GM18526 (cell line): Measurements from ENCODE around the gene RBBP8NL.

ENCODE experiments used
- POLR2A ChIP-seq: IDR thresholded peaks from 3 replicates; pipeline ENCODE4 v1.6.1; 2011; ENCODE audit not compliant: insufficient read length; ENCODE audit errors: extremely low read depth

The RBBP8NL gene

GRCh38 chr20:62466072-62466760, 38.9 kb upstream of the RBBP8NL start:
- no peak for TF ChIP-seq POLR2A

GRCh38 chr20:62464990-62465389, 37.7 kb upstream of the RBBP8NL start:
- TF ChIP-seq POLR2A = no peak

DNA sequence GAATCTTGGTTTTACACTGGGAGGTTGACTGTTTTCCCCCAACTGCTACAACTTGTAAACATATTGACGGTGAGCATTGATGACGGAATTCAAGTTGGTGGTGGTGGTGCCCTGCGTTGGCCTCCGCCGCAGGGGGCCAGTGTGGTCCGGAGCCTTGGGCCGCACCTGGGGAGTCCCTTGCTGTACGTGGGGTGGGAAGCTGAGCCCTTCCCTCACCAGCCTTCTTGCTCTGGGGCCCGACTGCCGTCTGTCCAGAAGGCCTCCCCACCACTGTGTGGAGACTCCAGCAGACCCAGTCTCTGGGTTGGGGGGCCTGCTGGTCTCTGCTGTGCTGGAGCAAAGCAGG, 37.1 kb upstream of the RBBP8NL start:
- TF ChIP-seq POLR2A = no peak

DNA sequence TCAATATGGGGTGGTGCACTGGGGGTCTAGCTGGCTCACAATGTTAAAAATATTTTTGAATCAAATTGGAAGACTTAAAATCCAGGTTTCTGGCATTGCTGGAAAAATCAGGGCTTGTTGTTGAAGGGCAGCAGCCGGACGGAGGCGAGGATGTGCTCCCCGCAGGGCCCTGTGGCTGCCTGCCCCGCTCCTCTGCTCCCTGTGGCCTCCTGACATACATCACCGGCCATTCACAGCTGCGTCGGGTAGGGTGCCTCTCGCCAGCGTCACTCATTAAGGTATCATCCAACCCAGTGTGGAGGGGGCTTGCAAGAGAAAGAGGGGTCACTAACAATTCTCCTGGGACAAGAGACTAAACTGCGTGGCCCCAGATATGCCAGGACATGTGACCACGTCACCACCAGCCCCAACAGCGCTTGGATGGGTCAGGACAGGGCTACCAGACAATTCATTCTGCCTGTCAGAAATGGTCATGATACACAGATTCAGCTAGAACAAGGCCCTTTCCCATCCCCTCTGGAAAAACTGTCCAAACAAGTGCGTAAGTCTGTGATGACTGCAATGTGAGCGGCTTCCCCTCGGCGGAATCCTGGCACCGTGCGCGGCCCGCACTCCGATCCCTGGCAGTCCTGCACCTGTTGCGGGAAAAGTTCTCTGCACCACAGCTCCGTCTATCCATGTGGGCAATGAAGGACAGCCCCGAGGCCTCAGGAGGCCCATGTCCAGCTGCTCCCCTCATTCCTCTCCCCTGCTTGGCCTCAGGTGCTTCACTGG, 36.5 kb upstream of the RBBP8NL start:
- TF ChIP-seq POLR2A = no peak

DNA sequence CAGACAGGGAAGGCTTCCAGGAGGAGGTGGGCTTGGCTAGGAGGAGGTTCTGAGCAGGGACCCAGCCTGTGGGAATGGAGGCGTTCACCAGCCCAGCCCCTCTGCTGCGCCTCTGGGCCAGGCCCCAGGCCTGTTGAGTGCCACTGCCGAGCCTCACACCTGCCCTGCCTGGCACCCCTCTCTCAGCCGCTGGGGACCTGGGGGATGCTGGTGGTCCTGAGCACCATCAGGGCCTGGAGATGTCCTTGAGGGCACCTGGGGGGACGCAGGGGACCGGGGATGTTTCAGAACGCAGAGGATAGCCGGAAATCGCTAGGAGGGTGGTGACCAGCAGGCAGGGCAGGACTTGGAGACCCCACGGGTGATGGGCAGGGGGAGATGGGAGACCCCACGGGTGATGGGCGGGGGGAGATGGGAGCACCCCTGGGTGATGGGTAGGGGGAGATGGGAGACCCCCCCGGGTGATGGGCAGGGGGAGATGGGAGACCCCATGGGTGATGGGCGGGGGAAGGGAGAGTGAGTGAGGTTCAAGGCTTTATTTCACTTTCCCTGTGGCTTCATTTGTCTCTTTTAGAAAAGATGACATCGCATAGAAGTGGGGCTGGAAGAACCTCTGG, 35.7 kb upstream of the RBBP8NL start:
- TF ChIP-seq POLR2A = no peak

GRCh38 chr20:62461834-62462233, 34.5 kb upstream of the RBBP8NL start:
- no peak for TF ChIP-seq POLR2A

- no peak for TF ChIP-seq POLR2A
These were observed 33.8 kb upstream of the RBBP8NL start for GRCh38 chr20:62461157-62461556.

DNA sequence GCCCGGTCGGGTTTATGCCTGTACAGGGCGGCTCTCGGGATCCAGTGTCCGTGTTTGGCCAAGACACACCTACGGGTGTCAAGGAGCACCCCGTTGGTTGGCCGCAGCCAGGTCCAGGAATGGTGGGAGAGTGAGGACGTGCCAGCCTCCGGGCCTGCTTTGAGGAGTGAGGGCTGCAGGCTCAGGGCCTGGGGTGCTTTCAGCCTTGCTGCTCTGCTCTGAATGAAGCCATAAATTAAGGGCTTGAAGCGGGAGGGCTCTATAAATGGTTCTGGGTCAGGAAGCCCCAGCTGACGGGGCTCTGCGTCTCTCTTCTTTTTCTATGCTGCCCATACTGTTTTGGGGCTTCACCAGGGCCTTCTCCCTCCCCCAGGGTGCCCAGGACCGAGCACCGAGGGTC, 33.3 kb upstream of the RBBP8NL start:
- TF ChIP-seq POLR2A = no peak

GRCh38 chr20:62459488-62459887, 32.1 kb upstream of the RBBP8NL start:
- TF ChIP-seq POLR2A = no peak

GRCh38 chr20:62458275-62459251, 31.2 kb upstream of the RBBP8NL start:
- TF ChIP-seq POLR2A = no peak

GRCh38 chr20:62457831-62458230, 30.5 kb upstream of the RBBP8NL start:
- TF ChIP-seq POLR2A = no peak

GRCh38 chr20:62457098-62457497, 29.8 kb upstream of the RBBP8NL start:
- no peak for TF ChIP-seq POLR2A

GRCh38 chr20:62455929-62456328, 28.6 kb upstream of the RBBP8NL start:
- no peak for TF ChIP-seq POLR2A

DNA sequence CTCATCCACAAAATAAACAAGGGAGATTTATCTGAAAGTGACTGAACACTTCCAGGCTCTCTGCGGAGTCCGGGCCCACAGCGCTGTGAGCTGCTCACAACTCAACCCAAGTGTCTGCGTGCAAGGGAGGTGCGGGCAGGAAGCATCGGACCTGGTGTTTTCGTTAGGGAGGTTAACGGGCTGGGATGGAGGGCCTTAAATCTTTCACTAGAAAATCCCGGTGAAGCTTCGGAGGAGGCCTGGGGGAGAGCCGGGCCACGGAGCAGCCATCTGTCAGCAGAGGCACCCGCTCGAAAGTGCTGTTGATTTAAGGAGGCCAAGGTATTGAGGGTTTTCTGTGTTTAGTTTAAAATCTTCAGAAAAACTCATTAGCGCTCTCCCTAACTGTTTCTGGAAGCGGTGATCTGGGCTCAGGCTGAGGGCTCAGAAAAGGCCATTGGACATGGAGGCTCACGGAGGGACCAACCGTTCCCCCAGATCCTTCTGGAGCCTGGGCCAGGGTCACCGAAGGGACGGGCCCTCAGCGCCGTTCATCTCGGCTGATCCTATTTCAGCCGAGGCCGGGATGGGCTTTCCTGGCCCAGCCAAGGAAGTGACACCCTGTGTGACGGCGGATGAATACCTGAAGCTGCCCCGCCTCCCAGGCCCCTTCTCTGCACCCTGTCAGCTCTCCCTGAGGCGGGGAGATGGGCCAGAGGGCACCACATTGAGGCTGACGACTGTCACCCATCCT, 27.7 kb upstream of the RBBP8NL start:
- no peak for TF ChIP-seq POLR2A

DNA sequence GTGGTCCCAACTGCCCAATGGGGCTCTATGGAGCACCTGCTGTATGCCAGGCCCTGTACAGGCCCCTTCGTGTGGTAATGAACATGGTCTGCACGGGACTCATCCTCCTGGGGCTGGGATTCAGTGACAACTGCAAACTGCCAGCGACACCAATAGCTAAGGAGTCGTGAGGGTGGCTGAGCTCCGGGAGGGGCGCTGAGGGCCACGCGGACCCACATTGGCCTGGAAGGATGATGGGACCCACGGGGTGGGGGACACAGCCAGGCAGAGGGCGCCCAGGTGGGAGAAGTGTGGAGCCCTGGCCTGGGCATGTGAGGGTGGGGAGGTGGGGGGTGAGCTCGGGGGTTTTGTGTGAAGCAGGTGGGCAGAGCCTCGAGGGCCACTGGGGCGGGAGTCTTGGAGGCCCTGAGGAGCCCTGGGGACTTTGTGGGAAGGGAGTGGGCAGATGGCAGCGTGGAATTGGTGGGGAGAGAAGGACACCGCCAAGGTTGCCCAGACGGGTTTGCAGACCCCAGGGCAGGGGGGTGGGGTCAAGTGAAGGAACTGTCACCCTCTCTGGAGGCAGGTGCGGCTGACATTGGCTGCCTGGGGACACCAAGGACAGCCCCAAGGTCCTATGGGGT, 26.0 kb upstream of the RBBP8NL start:
- no peak for TF ChIP-seq POLR2A
